H1 (cell line): ENCODE results near the gene DYDC2. TPM values are rescaled to one million over a fixed set of nuclear protein-coding genes. Genes with fewer than 3 reads are reported as not detected.

Experiments used
- CTCF ChIA-PET: fragments of 300-600 bp; sonication (Branson Sonifier 250); formaldehyde crosslinking; loops from one replicate; lab custom pipeline; 2021; ENCODE audit not compliant: partially characterized antibody; lab: Charles Lee
- POLR2A ChIA-PET: fragments of 300-600 bp; sonication (Branson Sonifier 250); formaldehyde crosslinking; loops from one replicate; lab custom pipeline; 2021; ENCODE audit warnings: inconsistent platforms; ENCODE audit not compliant: partially characterized antibody; lab: Charles Lee
- DNase-seq, 2 experiments: peaks; one replicate each; pipeline versions ENCODE4 v3.0.0 to v3.0.0-alpha.2; 2010 to 2022; ENCODE audit warnings: low spot score in 2 of 2, low read depth in 1 of 2, mixed read lengths in 1 of 2
- FAIRE-seq: peaks from 2 replicates; lab custom pipeline; 2011; peaks lifted over from hg19 to GRCh38; lab: Jason Lieb, UNC
- H2AFZ ChIP-seq: 2 replicates; pipeline ENCODE4 v1.8.1; 2012; ENCODE audit warnings: low read length, inconsistent platforms
- H2AK5ac ChIP-seq: 2 replicates; pipeline ENCODE4 v1.6.1; 2013; ENCODE audit warnings: low read depth, low read length
- H2BK120ac ChIP-seq: replicated peaks from 2 replicates; pipeline ENCODE3; 2013; ENCODE audit warnings: low read depth, low read length, inconsistent platforms
- H2BK12ac ChIP-seq: 2 replicates; pipeline ENCODE4 v1.6.1; 2013; ENCODE audit warnings: low read depth, low read length
- H2BK15ac ChIP-seq: 2 replicates; pipeline ENCODE4 v1.6.1; 2013; ENCODE audit warnings: low read length
- H2BK20ac ChIP-seq: 2 replicates; pipeline ENCODE4 v1.6.1; 2013; ENCODE audit warnings: low read length
- H2BK5ac ChIP-seq: 2 replicates; pipeline ENCODE4 v1.6.1; 2013; ENCODE audit warnings: low read depth, low read length
- H3K14ac ChIP-seq: 2 replicates; pipeline ENCODE4 v1.6.1; 2013; ENCODE audit warnings: inconsistent platforms; ENCODE audit not compliant: insufficient read length
- H3K18ac ChIP-seq: 2 replicates; pipeline ENCODE4 v1.6.1; 2013; ENCODE audit warnings: low read length; ENCODE audit errors: extremely low read depth
- H3K23ac ChIP-seq: 2 replicates; pipeline ENCODE4 v1.6.1; 2013; ENCODE audit warnings: inconsistent platforms; ENCODE audit not compliant: insufficient read length
- H3K23me2 ChIP-seq: 2 replicates; pipeline ENCODE4 v1.6.1; 2013; ENCODE audit warnings: low read depth, low read length
- H3K27ac ChIP-seq: 2 replicates; pipeline ENCODE4 v1.6.1; 2011; ENCODE audit warnings: low read depth, low read length, inconsistent platforms
- H3K27me3 ChIP-seq, 4 experiments: replicated peaks in 1 of 4; 1 replicate in 1 of 4; 2 replicates in 3 of 4; pipeline versions ENCODE4 v1.6.1 to v1.8.1; 2011 to 2013; ENCODE audit warnings: low read length in 3 of 4, mild to moderate bottlenecking in 3 of 4, inconsistent platforms in 2 of 4, mixed read lengths in 2 of 4, moderate library complexity in 1 of 4; ENCODE audit not compliant: control insufficient read depth in 3 of 4, insufficient read depth in 3 of 4; ENCODE audit errors: extremely low read depth in 1 of 4
- H3K36me3 ChIP-seq, 4 experiments: 2 replicates each; pipeline versions ENCODE4 v1.6.1 to v1.8.1; 2011 to 2013; ENCODE audit warnings: mild to moderate bottlenecking in 4 of 4, low read length in 3 of 4, moderate library complexity in 2 of 4, control low read depth in 1 of 4, inconsistent platforms in 1 of 4; ENCODE audit not compliant: insufficient read depth in 4 of 4, control insufficient read depth in 2 of 4
- H3K4ac ChIP-seq: replicated peaks from 2 replicates; pipeline ENCODE3; 2013; ENCODE audit warnings: low read length, low read depth, mixed read lengths, inconsistent platforms; ENCODE audit not compliant: insufficient read length
- H3K4me1 ChIP-seq, 4 experiments: replicated peaks in 1 of 4; 1 replicate in 1 of 4; 2 replicates in 3 of 4; pipeline versions ENCODE4 v1.6.1 to v1.8.1; 2011 to 2013; ENCODE audit warnings: low read length in 3 of 4, inconsistent platforms in 2 of 4, mixed read lengths in 1 of 4; ENCODE audit not compliant: insufficient read depth in 4 of 4, control insufficient read depth in 3 of 4
- H3K4me2 ChIP-seq, 2 experiments: 2 replicates each; pipeline versions ENCODE4 v1.6.1 to v1.8.1; 2011 to 2013; ENCODE audit warnings: low read depth in 2 of 2, low read length in 2 of 2, control low read depth in 1 of 2, inconsistent platforms in 1 of 2, mild to moderate bottlenecking in 1 of 2; ENCODE audit not compliant: insufficient read depth in 1 of 2
- H3K4me3 ChIP-seq, 4 experiments: fragments of 200-600, 300-600 bp in 1 of 4; sonication (generic), shearing (Covaris generic), sonication (Bioruptor Twin) in 1 of 4; 2 replicates each; pipeline versions ENCODE4 v1.5.1 to v1.8.1; 2011 to 2016; ENCODE audit warnings: low read length in 4 of 4, low read depth in 3 of 4, control low read depth in 2 of 4, inconsistent platforms in 2 of 4, mild to moderate bottlenecking in 2 of 4, mixed read lengths in 1 of 4, moderate library complexity in 1 of 4; ENCODE audit not compliant: insufficient read depth in 2 of 4; ENCODE audit errors: extremely low read depth in 1 of 4
- H3K56ac ChIP-seq: replicated peaks from 2 replicates; pipeline ENCODE3; 2013; ENCODE audit warnings: low read depth, mild to moderate bottlenecking, mixed read lengths, low read length, inconsistent platforms; ENCODE audit not compliant: insufficient read length
- H3K79me1 ChIP-seq: 2 replicates; pipeline ENCODE4 v1.6.1; 2013; ENCODE audit warnings: low read depth, low read length, control low read depth
- H3K79me2 ChIP-seq, 2 experiments: 2 replicates each; pipeline versions ENCODE4 v1.6.1 to v1.8.1; 2012 to 2013; ENCODE audit warnings: low read length in 2 of 2, mild to moderate bottlenecking in 2 of 2, inconsistent platforms in 1 of 2; ENCODE audit not compliant: insufficient read depth in 2 of 2, control insufficient read depth in 1 of 2
- H3K9ac ChIP-seq, 4 experiments: replicated peaks in 1 of 4; 1 replicate in 1 of 4; 2 replicates in 3 of 4; pipeline versions ENCODE4 v1.6.1 to v1.8.1; 2011 to 2013; ENCODE audit warnings: low read depth in 3 of 4, low read length in 3 of 4, control low read depth in 2 of 4, mild to moderate bottlenecking in 2 of 4, moderate library complexity in 2 of 4, inconsistent platforms in 1 of 4; ENCODE audit errors: extremely low read depth in 1 of 4
- H3K9me3 ChIP-seq, 2 experiments: 2 replicates each; pipeline versions ENCODE4 v1.6.1 to v1.8.1; 2012 to 2013; ENCODE audit warnings: mild to moderate bottlenecking in 2 of 2, moderate library complexity in 2 of 2, control low read depth in 1 of 2, inconsistent platforms in 1 of 2, low read depth in 1 of 2, low read length in 1 of 2, mixed read lengths in 1 of 2; ENCODE audit not compliant: insufficient read depth in 2 of 2
- H4K20me1 ChIP-seq, 2 experiments: replicated peaks in 1 of 2; 2 replicates each; pipeline versions ENCODE3 to v1.8.1; 2011 to 2013; ENCODE audit warnings: inconsistent platforms in 2 of 2, low read length in 2 of 2, mild to moderate bottlenecking in 1 of 2; ENCODE audit not compliant: insufficient read depth in 2 of 2, control insufficient read depth in 1 of 2
- H4K5ac ChIP-seq: 2 replicates; pipeline ENCODE4 v1.6.1; 2013; ENCODE audit warnings: low read length, low read depth, mixed read lengths, inconsistent platforms; ENCODE audit not compliant: insufficient read length
- H4K8ac ChIP-seq: 2 replicates; pipeline ENCODE4 v1.8.0; 2013; ENCODE audit warnings: mild to moderate bottlenecking, moderate library complexity, low read length, inconsistent platforms; ENCODE audit not compliant: insufficient read depth; ENCODE audit errors: extremely low read depth
- H4K91ac ChIP-seq: replicated peaks from 2 replicates; pipeline ENCODE3; 2013; ENCODE audit warnings: low read length, mixed read lengths, inconsistent platforms; ENCODE audit not compliant: insufficient read length
- RAD21 ChIP-seq, 2 experiments: IDR thresholded peaks in 1 of 2; conservative IDR thresholded peaks in 1 of 2; 2 replicates each; pipeline ENCODE4 v1.6.1; 2011; ENCODE audit warnings: low read depth in 2 of 2, low read length in 2 of 2, improper control_type of control experiment in 1 of 2, inconsistent platforms in 1 of 2, mild to moderate bottlenecking in 1 of 2, moderate library complexity in 1 of 2
- SIX5 ChIP-seq: IDR thresholded peaks from 2 replicates; pipeline ENCODE4 v1.6.1; 2011; ENCODE audit warnings: mild to moderate bottlenecking, low read depth, low read length
- YY1 ChIP-seq: IDR thresholded peaks from 2 replicates; pipeline ENCODE4 v1.6.1; 2011; ENCODE audit warnings: low read depth, mild to moderate bottlenecking, low read length
- WGBS, 2 experiments: shearing (Covaris generic) in 1 of 2; methylation state at CpG; one replicate each; pipeline versions ENCODE4 v1.1.6 to v1.1.7; 2013 to 2015; ENCODE audit warnings: low lambda C conversion rate in 2 of 2, mixed read lengths in 2 of 2, inconsistent platforms in 1 of 2, low coverage in 1 of 2, missing lambda C conversion rate in 1 of 2; ENCODE audit not compliant: insufficient replicate concordance in 2 of 2, insufficient coverage in 1 of 2, insufficient read length in 1 of 2; ENCODE audit errors: extremely low coverage in 1 of 2, missing lambda C conversion rate in 1 of 2; 5-methylcytosine and 5-hydroxymethylcytosine counted together
- polyA plus RNA-seq, 7 experiments: library from polyadenylated mRNA; depleted of rRNA in 3 of 7; stranded (reverse) in 5 of 7; unstranded in 2 of 7; fragments of >200 nt in 5 of 7; fragments of 200-250 nt in 2 of 7; gene quantifications; 1 replicate in 5 of 7; 2 replicates in 1 of 7; 4 replicates in 1 of 7; pipeline versions ENCODE4 v1.2.1 to v1.2.3, GENCODE V29; 2011 to 2013; ENCODE audit warnings: missing spikeins in 2 of 7, mixed read lengths in 2 of 7
- total RNA-seq: library from RNA; stranded (reverse); fragmentation: NEBNext Ultra II Directional; extraction: Animal tissue kit (Norgen Biotek cat#: 25700); gene quantifications from 2 replicates; pipeline ENCODE4 v1.2.1, GENCODE V29; 2021
- TF ChIP-seq, protein P1 (sequence below): IDR thresholded peaks from 2 replicates; pipeline ENCODE4 v1.6.1; 2012; ENCODE audit warnings: inconsistent platforms
- TF ChIP-seq, protein P2 (sequence below): IDR thresholded peaks from 2 replicates; pipeline ENCODE4 v1.6.1; 2012; ENCODE audit warnings: inconsistent platforms

DYDC2 gene
- total and polyA plus RNA-seq, 2 of the 8 experiments (the other 6 are each of a cell fraction or from before 2014, with no cell fraction given), result 1.5 to 5.2 TPM

DNA sequence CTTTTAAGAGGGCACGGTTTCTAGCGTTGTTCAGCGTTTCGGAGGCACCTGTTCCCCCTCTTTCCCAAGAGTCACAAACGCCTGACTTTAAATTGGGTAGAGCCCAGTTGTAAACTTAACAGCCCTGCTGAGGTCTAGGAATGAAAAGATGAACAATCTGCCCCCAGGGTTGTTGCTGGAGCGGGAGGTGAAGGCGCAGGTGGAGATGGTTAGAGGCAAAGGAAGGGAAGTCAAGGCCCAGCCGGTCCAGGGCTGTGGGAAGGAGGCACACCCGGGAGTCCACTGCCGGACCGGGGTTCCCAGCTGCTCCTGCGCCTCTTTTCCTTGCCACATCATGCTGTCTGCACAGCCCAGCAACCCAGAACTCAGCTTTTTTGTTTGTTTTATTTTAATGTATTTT lies 52.5 kb downstream of the DYDC2 start:
- no peak overlapping the region for H3K23ac ChIP-seq
- no peak overlapping the region for H3K56ac ChIP-seq
- H3K79me2 ChIP-seq, result peaks cover 0 to 11% of the 10 kb centered on the region in 2 experiments; a peak in 1 of 4 replicates
- peaks cover 0 to 10% (median 6%) of the 10 kb centered on the region in 4 experiments; a peak in 3 of 7 replicates for H3K27me3 ChIP-seq
- no peak overlapping the region for H3K4ac ChIP-seq
- no peak overlapping the region for H2BK12ac ChIP-seq
- peak overlapping the region; percentile 39 for H4K5ac ChIP-seq
- peaks cover 13 to 16% of the 10 kb centered on the region in 2 experiments for H4K20me1 ChIP-seq
- H3K36me3 ChIP-seq, result no peaks in the 10 kb centered on the region; a peak in 2 of 8 replicates
- peak overlapping the region; percentile 50 to 65 (median 60) for H3K4me3 ChIP-seq
- H3K23me2 ChIP-seq, result peaks cover 9% of the 10 kb centered on the region; the same call in 1 of the 2 replicates
- no peaks in the 10 kb centered on the region for H3K9me3 ChIP-seq
- peak overlapping the region; percentile 81; the same call in 1 of the 2 replicates for H4K8ac ChIP-seq
- peak overlapping the region; percentile 55 to 67 (median 60); a peak in 5 of 7 replicates for H3K9ac ChIP-seq
- H3K18ac ChIP-seq, result peak overlapping the region; percentile 20
- no peak overlapping the region for H2AK5ac ChIP-seq
- DNase-seq (no peak), FAIRE-seq (no peak)
- H3K27ac ChIP-seq, result no peak overlapping the region
- no peaks in the 10 kb centered on the region; the same call in 1 of the 2 replicates for H3K79me1 ChIP-seq
- H2BK120ac ChIP-seq, result no peak overlapping the region
- no peak overlapping the region for H4K91ac ChIP-seq
- H3K4me2 ChIP-seq, result peak overlapping the region; percentile 76 to 85
- ChIA-PET CTCF (interaction anchor here (3.1 kb wide), 1 partner anchor 96 kb away, joined by 22 read pairs; no protein-coding TSS in a partner anchor), POLR2A (no interaction called here)
- H2AFZ ChIP-seq, result peak overlapping the region; percentile 9; the same call in 1 of the 2 replicates
- no peak overlapping the region for H3K14ac ChIP-seq
- no peak overlapping the region for H2BK15ac ChIP-seq
- 27% methylated on average over 12 of the region's 12 CpGs; no CpG with 5 or more reads in 1 of the 2 experiments for WGBS, 2 experiments
- H3K4me1 ChIP-seq, result peaks cover 0 to 7% (median 3%) of the 10 kb centered on the region in 4 experiments; a peak in 6 of 7 replicates
- no peak overlapping the region for H2BK5ac ChIP-seq
- H2BK20ac ChIP-seq, result no peak overlapping the region
- TF ChIP-seq, protein P1, sequence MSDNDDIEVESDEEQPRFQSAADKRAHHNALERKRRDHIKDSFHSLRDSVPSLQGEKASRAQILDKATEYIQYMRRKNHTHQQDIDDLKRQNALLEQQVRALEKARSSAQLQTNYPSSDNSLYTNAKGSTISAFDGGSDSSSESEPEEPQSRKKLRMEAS, result no peak
- TF ChIP-seq SIX5, result no peak
- TF ChIP-seq, protein P2, sequence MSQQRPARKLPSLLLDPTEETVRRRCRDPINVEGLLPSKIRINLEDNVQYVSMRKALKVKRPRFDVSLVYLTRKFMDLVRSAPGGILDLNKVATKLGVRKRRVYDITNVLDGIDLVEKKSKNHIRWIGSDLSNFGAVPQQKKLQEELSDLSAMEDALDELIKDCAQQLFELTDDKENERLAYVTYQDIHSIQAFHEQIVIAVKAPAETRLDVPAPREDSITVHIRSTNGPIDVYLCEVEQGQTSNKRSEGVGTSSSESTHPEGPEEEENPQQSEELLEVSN, result no peak
- no peak for TF ChIP-seq RAD21 (IDR thresholded peaks at IDR 0.05 in 1 of 2, conservative IDR thresholded peaks at IDR 0.05 in 1 of 2; ENCODE audit: low read depth in 2 of 2, low read length in 2 of 2)
- TF ChIP-seq YY1, result no peak
